IPS-20b (cell line): ENCODE results near the gene DDX54.

ENCODE experiments used
- H3K27ac ChIP-seq: one replicate; pipeline ENCODE4 v1.5.1; 2013; ENCODE audit warnings: low read length
- H3K27me3 ChIP-seq: 2 replicates; pipeline ENCODE4 v1.6.1; 2013; ENCODE audit warnings: mild to moderate bottlenecking, low read length, inconsistent platforms; ENCODE audit not compliant: insufficient read depth
- H3K36me3 ChIP-seq: 2 replicates; pipeline ENCODE4 v1.6.1; 2013; ENCODE audit warnings: low read depth, mild to moderate bottlenecking, inconsistent platforms, low read length, moderate library complexity; ENCODE audit not compliant: insufficient read depth
- H3K4me1 ChIP-seq: 2 replicates; pipeline ENCODE4 v1.6.1; 2013; ENCODE audit warnings: mild to moderate bottlenecking, control low read depth, inconsistent platforms, low read length, moderate library complexity; ENCODE audit not compliant: insufficient read depth
- H3K4me3 ChIP-seq: 2 replicates; pipeline ENCODE4 v1.5.1; 2013; ENCODE audit warnings: mild to moderate bottlenecking, low read length, inconsistent platforms
- H3K9ac ChIP-seq: 2 replicates; pipeline ENCODE4 v1.6.1; 2013; ENCODE audit warnings: low read depth, mild to moderate bottlenecking, inconsistent platforms, low read length, moderate library complexity
- H3K9me3 ChIP-seq: 2 replicates; pipeline ENCODE4 v1.6.1; 2013; ENCODE audit warnings: mild to moderate bottlenecking, low read depth, low read length, inconsistent platforms; ENCODE audit not compliant: insufficient read depth

The DDX54 gene

DNA sequence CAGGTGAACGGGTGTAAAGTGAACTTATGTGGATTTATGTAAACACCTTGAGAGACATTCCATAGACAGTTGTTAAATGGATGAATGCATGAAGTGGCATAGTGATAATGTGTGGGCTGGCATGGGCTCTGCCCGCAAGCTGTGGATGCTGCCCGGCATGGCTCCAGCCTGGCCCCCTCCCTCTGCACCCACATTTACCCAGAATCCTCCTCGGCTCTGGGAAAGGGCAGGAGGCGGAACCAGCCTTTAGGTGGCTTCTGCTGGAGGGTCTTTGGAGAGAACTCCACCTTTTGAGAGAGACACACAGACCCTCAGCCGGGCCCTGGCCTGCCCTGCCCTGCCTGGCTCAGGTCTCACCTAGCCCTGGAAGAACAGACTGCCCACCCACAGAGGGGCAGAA lies 68.4 kb downstream of the DDX54 start:
- H3K9ac ChIP-seq: no peak overlapping the region
- H3K4me3 ChIP-seq: no peak overlapping the region
- no peak overlapping the region for H3K27ac ChIP-seq
- H3K27me3 ChIP-seq: no peaks in the 10 kb centered on the region
- no peaks in the 10 kb centered on the region for H3K36me3 ChIP-seq
- 0 out of 2 replicates have a peak, but pooled peaks cover 2% of the 10 kb centered on the region for H3K4me1 ChIP-seq
- no peaks in the 10 kb centered on the region for H3K9me3 ChIP-seq

DNA sequence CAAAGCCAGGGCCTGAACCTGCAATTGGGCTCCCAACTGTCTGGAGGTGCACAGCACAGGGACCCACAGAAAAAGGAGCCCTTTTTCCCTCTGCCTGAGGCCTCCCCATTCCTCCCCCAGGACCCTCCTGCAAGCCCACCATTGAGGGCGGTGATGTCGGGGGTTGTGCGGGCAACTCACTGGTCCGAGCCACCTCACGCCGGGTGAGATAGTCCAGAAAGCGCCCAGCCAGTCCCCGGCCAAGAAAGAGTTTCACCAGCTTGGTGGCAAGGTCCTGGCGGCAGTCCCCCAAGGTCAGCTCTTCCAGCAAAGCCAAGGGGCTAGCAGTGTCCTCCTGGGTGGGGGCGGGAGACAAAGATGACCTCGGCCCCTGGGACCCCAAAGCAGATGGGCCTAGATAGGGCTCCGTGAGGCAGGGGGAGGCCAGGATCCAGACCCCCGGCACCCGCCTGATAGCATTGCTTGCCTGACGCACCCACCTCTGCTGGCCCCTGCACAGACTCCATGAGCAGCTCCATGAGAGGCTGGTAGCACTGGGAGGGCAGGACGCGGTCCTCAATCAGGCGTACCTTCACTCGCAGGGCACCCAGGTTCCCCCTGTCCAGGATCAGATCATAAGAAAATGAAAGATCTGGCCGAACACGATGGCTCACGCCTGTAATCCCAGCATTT lies 69.7 kb downstream of the DDX54 start:
- Histone ChIP-seq H3K36me3 (no peaks in the 10 kb centered on the region), H3K4me3 (no peak overlapping the region), H3K27ac (no peak overlapping the region), H3K4me1 (0 out of 2 replicates have a peak, but pooled peaks cover 2% of the 10 kb centered on the region), H3K27me3 (no peaks in the 10 kb centered on the region), H3K9ac (no peak overlapping the region), H3K9me3 (no peaks in the 10 kb centered on the region)

DNA sequence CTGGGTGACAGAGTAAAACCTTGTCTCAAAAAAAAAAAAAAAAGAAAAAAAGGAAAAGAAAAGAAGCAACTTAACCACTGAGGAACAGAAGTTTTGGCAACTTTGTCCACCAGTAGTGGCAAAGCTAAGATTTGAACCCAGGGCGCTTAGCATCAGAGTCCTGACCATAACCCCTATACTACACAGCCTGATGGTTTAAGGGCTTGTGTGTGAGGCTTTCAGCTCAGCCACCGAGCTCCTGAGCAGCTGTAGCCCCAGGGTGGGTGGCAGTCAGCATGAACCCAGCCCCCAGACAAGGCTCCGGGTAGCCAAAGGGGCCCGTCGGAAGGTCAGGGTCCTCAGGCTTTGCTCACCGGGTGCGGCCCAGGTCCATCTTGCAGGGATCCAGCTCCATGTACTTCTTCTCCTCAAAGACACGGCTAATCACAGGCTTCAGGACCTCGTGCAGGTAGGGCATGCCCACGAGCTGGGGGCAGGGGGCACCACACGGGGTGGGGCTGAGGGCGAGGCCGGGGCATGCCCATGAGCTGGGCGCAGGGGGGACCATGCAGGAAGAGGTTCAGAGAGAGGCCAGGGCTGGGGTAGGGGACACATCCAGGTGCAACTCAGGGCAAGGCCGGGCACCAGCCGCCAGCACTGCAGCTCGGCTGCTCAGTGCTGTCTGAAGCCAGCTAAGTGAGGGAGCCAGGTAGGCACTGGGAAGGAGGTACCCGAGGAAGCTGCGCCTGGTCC lies 70.7 kb downstream of the DDX54 start:
- Histone ChIP-seq H3K27me3 (no peaks in the 10 kb centered on the region), H3K4me3 (no peak overlapping the region), H3K9ac (no peak overlapping the region), H3K27ac (no peak overlapping the region), H3K9me3 (no peaks in the 10 kb centered on the region), H3K4me1 (no peaks in the 10 kb centered on the region), H3K36me3 (no peaks in the 10 kb centered on the region)

DNA sequence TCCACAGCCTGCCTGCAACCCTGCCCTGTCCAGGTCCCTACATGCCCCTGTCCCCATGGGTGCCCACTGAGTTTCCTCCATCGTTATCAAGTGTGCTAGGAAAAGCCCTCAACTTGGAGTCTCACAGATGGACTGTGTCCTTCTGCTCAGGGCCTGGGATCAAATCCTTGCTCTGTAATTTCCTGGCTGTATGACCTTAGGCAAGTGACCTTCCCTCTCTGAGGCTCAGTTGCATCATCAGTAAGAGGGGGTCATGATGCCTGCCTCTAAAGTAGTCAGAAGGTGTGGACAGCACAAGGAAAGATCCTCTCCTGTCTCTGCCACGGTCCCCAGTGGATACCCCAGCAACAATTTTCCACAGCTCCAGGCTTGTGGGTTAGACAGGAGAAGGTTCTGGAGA lies 71.9 kb downstream of the DDX54 start:
- Histone ChIP-seq H3K27ac (no peak overlapping the region), H3K36me3 (no peaks in the 10 kb centered on the region), H3K9me3 (no peaks in the 10 kb centered on the region), H3K9ac (no peak overlapping the region), H3K4me3 (no peak overlapping the region), H3K27me3 (no peaks in the 10 kb centered on the region), H3K4me1 (no peaks in the 10 kb centered on the region)

DNA sequence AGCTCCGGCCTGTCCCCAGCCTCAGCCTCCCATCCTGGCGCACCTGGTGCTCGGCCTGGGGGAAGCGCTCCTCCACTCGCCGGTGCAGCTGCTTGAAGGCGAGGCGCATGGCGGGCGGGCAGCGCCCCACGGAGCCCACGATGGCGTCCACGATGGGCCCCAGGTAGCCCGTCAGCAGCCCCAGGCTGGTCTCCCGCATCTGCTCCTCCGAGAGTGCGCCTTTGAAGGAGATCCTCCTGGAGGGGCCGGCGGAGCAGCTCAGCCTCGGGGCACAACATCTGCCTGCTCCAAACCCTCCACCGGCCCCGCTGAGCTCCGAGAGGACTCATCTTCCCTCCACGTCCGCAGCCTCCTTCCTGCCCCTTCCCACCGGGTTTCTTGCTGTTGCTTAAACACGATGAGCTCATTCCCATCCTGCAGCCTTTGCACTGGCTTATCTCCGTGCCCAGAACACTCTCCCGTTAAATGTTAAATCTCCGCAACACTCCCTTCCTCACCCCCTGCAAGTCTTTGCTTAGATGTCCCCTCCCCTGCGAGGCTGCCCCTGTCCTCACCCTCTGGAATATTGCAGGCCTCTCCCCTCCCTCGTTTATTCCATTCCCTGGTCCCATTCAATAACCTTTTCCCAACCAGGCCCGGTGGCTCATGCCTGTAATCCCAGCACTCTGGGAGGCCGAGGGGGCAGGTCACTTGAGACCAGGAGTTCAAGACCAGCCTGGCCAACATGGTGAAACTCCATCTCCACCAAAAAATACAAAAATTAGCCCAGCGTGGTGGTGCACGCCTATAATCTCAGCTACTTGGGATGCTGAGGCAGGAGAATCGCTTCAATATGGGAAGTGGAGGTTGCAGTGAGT lies 73.0 kb downstream of the DDX54 start:
- Histone ChIP-seq H3K36me3 (no peaks in the 10 kb centered on the region), H3K27me3 (no peaks in the 10 kb centered on the region), H3K27ac (no peak overlapping the region), H3K4me3 (no peak overlapping the region), H3K9me3 (no peaks in the 10 kb centered on the region), H3K9ac (no peak overlapping the region), H3K4me1 (no peaks in the 10 kb centered on the region)

DNA sequence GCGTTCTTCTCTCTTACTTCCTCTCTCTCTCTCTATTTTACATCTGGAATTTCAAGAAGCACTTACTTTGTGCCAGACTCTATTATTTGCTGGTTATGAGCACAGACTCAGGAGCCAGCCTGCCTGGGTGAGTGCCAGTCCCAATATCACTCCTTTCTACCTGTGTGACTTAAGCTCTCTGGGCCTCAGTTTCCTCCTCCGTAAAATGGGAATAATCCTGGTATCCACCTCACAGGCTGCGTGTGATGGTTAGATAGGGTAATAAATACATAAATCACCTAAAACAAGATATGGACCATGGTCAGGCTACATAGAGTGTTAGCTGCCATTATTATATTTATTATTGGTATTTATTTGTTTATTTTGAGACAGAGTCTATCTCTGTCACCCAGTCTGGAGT lies 74.0 kb downstream of the DDX54 start:
- Histone ChIP-seq H3K9ac (no peak overlapping the region), H3K27me3 (no peaks in the 10 kb centered on the region), H3K27ac (no peak overlapping the region), H3K9me3 (no peaks in the 10 kb centered on the region), H3K4me3 (no peak overlapping the region), H3K36me3 (no peaks in the 10 kb centered on the region), H3K4me1 (no peaks in the 10 kb centered on the region)

DNA sequence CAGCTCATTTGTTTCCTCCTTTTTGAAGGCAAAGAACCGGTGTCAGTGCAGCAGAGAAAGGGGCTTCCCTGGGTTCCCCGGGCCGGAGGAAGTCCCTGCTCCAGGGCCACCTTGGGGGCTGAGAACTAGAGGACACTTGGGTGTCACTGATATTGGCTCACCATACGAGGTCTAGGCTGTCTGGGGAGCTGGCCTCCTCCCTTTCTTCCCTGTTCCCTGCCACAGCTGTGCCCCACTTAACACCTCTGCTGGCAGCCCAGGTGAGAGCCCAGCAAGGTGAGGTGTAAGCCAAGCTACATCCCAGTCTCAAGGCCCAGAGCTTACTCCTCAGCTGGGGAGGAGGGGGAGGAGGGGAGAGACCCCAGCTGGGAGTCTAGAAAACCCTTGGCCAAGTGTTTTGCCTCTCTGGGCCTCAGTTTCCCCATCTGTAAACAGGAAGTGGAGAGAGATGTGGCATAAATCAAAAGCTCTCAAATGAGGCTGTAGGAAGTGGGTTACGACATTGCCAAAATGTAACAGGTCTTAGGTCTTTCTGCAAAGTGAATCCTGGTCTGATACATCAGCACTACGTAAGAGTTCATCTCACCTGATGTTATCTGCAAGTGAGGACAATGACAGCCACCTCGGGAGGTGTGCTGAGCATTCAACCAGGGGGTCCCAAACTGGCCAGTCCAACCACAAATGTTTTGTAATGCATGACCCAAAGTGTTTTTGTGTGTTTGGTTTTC lies 75.2 kb downstream of the DDX54 start:
- Histone ChIP-seq H3K4me1 (no peaks in the 10 kb centered on the region), H3K9me3 (no peaks in the 10 kb centered on the region), H3K36me3 (no peaks in the 10 kb centered on the region), H3K4me3 (no peak overlapping the region), H3K27me3 (peaks cover under 1% of the 10 kb centered on the region; the same call in 1 of the 2 replicates), H3K9ac (no peak overlapping the region), H3K27ac (no peak overlapping the region)

DNA sequence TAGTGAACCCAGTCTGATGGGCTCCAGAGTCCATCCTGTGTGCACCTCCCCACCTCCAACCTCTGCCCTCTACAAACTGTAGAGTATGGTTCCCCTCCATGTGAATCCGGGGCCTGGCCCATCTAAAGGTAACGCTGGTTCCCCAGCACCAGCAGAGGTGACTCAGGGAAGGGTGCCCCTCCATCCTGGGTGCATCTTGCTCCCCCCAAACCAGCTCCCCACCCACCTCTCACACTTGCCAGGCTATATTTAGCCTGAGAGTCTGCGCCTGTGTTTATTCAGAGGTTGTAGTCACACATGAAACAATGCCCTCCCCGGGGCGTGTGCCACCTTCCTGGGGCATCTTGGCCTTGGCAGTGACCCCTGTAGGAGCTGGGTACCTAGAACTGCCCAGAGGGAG lies 75.9 kb downstream of the DDX54 start:
- Histone ChIP-seq H3K36me3 (no peaks in the 10 kb centered on the region), H3K9ac (no peak overlapping the region), H3K9me3 (no peaks in the 10 kb centered on the region), H3K4me3 (no peak overlapping the region), H3K27ac (no peak overlapping the region), H3K4me1 (no peaks in the 10 kb centered on the region), H3K27me3 (peaks cover 7% of the 10 kb centered on the region; the same call in 1 of the 2 replicates)

DNA sequence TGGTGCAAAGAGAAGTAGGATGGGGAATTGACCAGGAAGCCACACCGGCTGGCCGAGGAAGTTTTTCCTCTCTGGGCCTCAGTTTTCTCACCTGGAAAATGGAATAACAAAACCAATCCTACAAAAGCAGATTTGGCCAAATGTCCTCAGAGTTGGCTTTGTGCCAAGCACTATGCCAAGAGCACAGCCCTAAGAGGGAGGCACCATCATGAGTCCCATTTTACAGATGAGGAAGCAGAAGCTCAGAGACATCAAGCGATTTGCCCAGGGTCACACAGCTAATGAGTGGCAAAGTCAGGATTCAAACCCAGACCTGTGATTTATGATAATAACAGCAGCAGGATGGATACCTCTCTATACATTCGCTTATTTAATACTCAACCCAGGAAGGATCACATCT lies 77.0 kb downstream of the DDX54 start:
- Histone ChIP-seq H3K9ac (no peak overlapping the region), H3K4me1 (no peaks in the 10 kb centered on the region), H3K4me3 (no peak overlapping the region), H3K27me3 (peaks cover 7% of the 10 kb centered on the region; the same call in 1 of the 2 replicates), H3K9me3 (no peaks in the 10 kb centered on the region), H3K36me3 (no peaks in the 10 kb centered on the region), H3K27ac (no peak overlapping the region)
